ENCODE results near the gene GRK2.

GRK2 gene

GRCh38 chr11:67267188-67268080 is 1.2 kb downstream of the GRK2 start:
- intact Hi-C loops (cut with DNase I), result loop anchor here (10.0 kb wide), 1 partner anchor 107 kb away; the partner anchor contains the start of gene CLCF1
- peak in 5 of 42 donors; percentile 6 to 30 (median 19) for DNase-seq

GRCh38 chr11:67268081-67268961 is 2.0 kb downstream of the GRK2 start:
- intact Hi-C loops (cut with DNase I), result loop anchor here (10.0 kb wide), 1 partner anchor 106 kb away; the partner anchor contains the start of gene CLCF1
- peak in 5 of 42 donors; percentile 2 to 43 (median 18) for DNase-seq

- intact Hi-C loops (cut with DNase I), result loop anchor here (10.0 kb wide), 1 partner anchor 106 kb away; the partner anchor contains the start of gene CLCF1
- DNase-seq, result peak in 2 of 42 donors; percentile 4 to 24
Observed at GRCh38 chr11:67268962-67269268, 2.6 kb downstream of the GRK2 start.

GRCh38 chr11:67269401-67270255 is 3.4 kb downstream of the GRK2 start:
- DNase-seq, result peak in 3 of 42 donors; percentile 3 to 26 (median 17)
- intact Hi-C loops (cut with DNase I), result loop anchor here (10.0 kb wide), 1 partner anchor 105 kb away; the partner anchor contains the start of gene CLCF1

GRCh38 chr11:67270256-67271204 is 4.3 kb downstream of the GRK2 start:
- intact Hi-C loops (cut with DNase I), result no loop called here
- peak in 25 of 42 donors; percentile 28 to 64 (median 51) for DNase-seq

GRCh38 chr11:67271205-67271540 is 4.9 kb downstream of the GRK2 start:
- DNase-seq, result peak in 2 of 42 donors; percentile 1 to 7

GRCh38 chr11:67271541-67272284 is 5.4 kb downstream of the GRK2 start:
- intact Hi-C loops (cut with DNase I), result no loop called here
- peak in 7 of 42 donors; percentile 17 to 35 (median 22) for DNase-seq

More at GRCh38 chr11:67271205-67271540, 4.9 kb downstream of the GRK2 start:
- intact Hi-C loops (cut with DNase I), result no loop called here

- peak in 6 of 42 donors; percentile 6 to 31 (median 17) for DNase-seq
- intact Hi-C loops (cut with DNase I), result no loop called here
Observed at GRCh38 chr11:67272327-67273259, 6.3 kb downstream of the GRK2 start.

GRCh38 chr11:67273260-67273990 is 7.2 kb downstream of the GRK2 start:
- DNase-seq, result peak in 5 of 42 donors; percentile 12 to 28 (median 17)
- intact Hi-C loops (cut with DNase I), result no loop called here

- intact Hi-C loops (cut with DNase I), result no loop called here
- peak in 2 of 42 donors; percentile 2 to 11 for DNase-seq
Observed at GRCh38 chr11:67274768-67275605, 8.7 kb downstream of the GRK2 start.

GRCh38 chr11:67275606-67276409 is 9.5 kb downstream of the GRK2 start:
- DNase-seq, result peak in 2 of 42 donors; percentile 1 to 13
- intact Hi-C loops (cut with DNase I), result no loop called here

- DNase-seq, result peak in 2 of 42 donors; percentile 12 to 13
- intact Hi-C loops (cut with DNase I), result no loop called here
Observed at GRCh38 chr11:67276781-67277230, 10.5 kb downstream of the GRK2 start.

All from head of caudate nucleus (tissue), 42 donors.